HepG2 (cell line): ENCODE data around the gene ASL. TPM values are rescaled to one million over a fixed set of nuclear protein-coding genes. Genes with fewer than 3 reads are reported as not detected.

Source experiments
- FOXK2 ChIP-seq: fragments of 450-650 bp; IDR thresholded peaks from 2 replicates; pipeline ENCODE4 v1.6.1; 2016
- GFI1 ChIP-seq: sonication (generic); formaldehyde crosslinking; IDR thresholded peaks from 2 replicates; pipeline ENCODE4 v1.5.0; 2020; ENCODE audit warnings: missing genetic modification reagents, mild to moderate bottlenecking, borderline replicate concordance
- KDM6A ChIP-seq: IDR thresholded peaks from 2 replicates; pipeline ENCODE4 v1.6.1; 2016; ENCODE audit warnings: low read depth
- KLF13 ChIP-seq: sonication (generic); formaldehyde crosslinking; IDR thresholded peaks from 2 replicates; pipeline ENCODE4 v1.4.0; 2020; ENCODE audit warnings: mild to moderate bottlenecking, missing genetic modification reagents
- KLF16 ChIP-seq, 2 experiments: sonication (generic) in 1 of 2; formaldehyde crosslinking in 1 of 2; IDR thresholded peaks; 2 replicates each; pipeline versions ENCODE4 v1.6.1 to v1.8.0; 2016 to 2023; ENCODE audit warnings: missing genetic modification reagents in 2 of 2, missing compliant biosample characterization in 1 of 2
- NFE2L2 ChIP-seq: fragments of 150-350 bp; IDR thresholded peaks from 2 replicates; pipeline ENCODE4 v1.6.1; 2014; ENCODE audit warnings: low read length
- NR2F2 ChIP-seq: IDR thresholded peaks from 2 replicates; pipeline ENCODE4 v1.6.1; 2012; ENCODE audit warnings: low read depth, inconsistent platforms, borderline replicate concordance
- PAX8 ChIP-seq: sonication (generic); formaldehyde crosslinking; IDR thresholded peaks from 2 replicates; pipeline ENCODE4 v1.8.0; 2022; ENCODE audit warnings: mild to moderate bottlenecking, missing genetic modification reagents, borderline replicate concordance
- PCBP1 ChIP-seq: fragments of 200-400 bp; formaldehyde crosslinking; IDR thresholded peaks from 2 replicates; pipeline ENCODE4 v1.6.1; 2017; ENCODE audit warnings: mild to moderate bottlenecking, low read depth, low read length, borderline replicate concordance
- POGK ChIP-seq: sonication (generic); formaldehyde crosslinking; conservative IDR thresholded peaks from 2 replicates; pipeline ENCODE4 v1.8.0; 2022; ENCODE audit warnings: mild to moderate bottlenecking, moderate library complexity, missing genetic modification reagents
- RFX5 ChIP-seq: IDR thresholded peaks from 2 replicates; pipeline ENCODE4 v1.6.1; 2011; ENCODE audit warnings: low read depth, low read length, improper control_type of control experiment
- TBX2 ChIP-seq: sonication (generic); formaldehyde crosslinking; IDR thresholded peaks from 2 replicates; pipeline ENCODE4 v1.5.0; 2020; ENCODE audit warnings: missing genetic modification reagents, mild to moderate bottlenecking, borderline replicate concordance
- TERF1 ChIP-seq: sonication (generic); formaldehyde crosslinking; IDR thresholded peaks from 2 replicates; pipeline ENCODE4 v1.8.0; 2022; ENCODE audit warnings: mild to moderate bottlenecking, missing genetic modification reagents, moderate library complexity
- YEATS4 ChIP-seq: sonication (generic); formaldehyde crosslinking; IDR thresholded peaks from 2 replicates; pipeline ENCODE4 v1.4.0; 2020; ENCODE audit warnings: missing genetic modification reagents, borderline replicate concordance
- ZMYM2 ChIP-seq: sonication (generic); formaldehyde crosslinking; IDR thresholded peaks from 2 replicates; pipeline ENCODE4 v1.8.0; 2022; ENCODE audit warnings: mild to moderate bottlenecking, missing genetic modification reagents
- ZNF333 ChIP-seq: sonication (generic); formaldehyde crosslinking; IDR thresholded peaks from 2 replicates; pipeline ENCODE4 v1.4.0; 2020; ENCODE audit warnings: mild to moderate bottlenecking, missing genetic modification reagents, borderline replicate concordance
- ZNF337 ChIP-seq: sonication (generic); formaldehyde crosslinking; IDR thresholded peaks from 2 replicates; pipeline ENCODE4 v1.5.1; 2020; ENCODE audit warnings: missing genetic modification reagents, low read depth, mild to moderate bottlenecking, borderline replicate concordance
- polyA plus RNA-seq, 8 experiments: library from polyadenylated mRNA; depleted of rRNA in 3 of 8; stranded (reverse) in 7 of 8; unstranded in 1 of 8; fragments of >200 nt; fragmentation: Illumina TruSeq in 4 of 8; extraction: Trizol in 4 of 8; gene quantifications; 2 replicates each; pipeline versions ENCODE4 v1.2.1 to v1.2.3, GENCODE V29; 2011 to 2016; ENCODE audit warnings: low read depth in 4 of 8, missing spikeins in 1 of 8, mixed read lengths in 1 of 8; ENCODE audit not compliant: insufficient read depth in 1 of 8
- total RNA-seq, 5 experiments: library from RNA; depleted of rRNA; stranded (reverse); fragments of >200 nt; fragmentation: Illumina TruSeq; extraction: Trizol; gene quantifications; 2 replicates each; pipeline ENCODE4 v1.2.3, GENCODE V29; 2016; ENCODE audit warnings: low read depth in 1 of 5
- TF ChIP-seq, protein P1 (sequence below): sonication (generic); formaldehyde crosslinking; IDR thresholded peaks from 2 replicates; pipeline ENCODE4 v1.4.0; 2020; ENCODE audit warnings: missing genetic modification reagents
- TF ChIP-seq, protein P2 (sequence below): sonication (generic); formaldehyde crosslinking; IDR thresholded peaks from 2 replicates; pipeline ENCODE4 v1.4.0; 2020; ENCODE audit warnings: missing genetic modification reagents, mild to moderate bottlenecking, borderline replicate concordance

Gene ASL
- total and polyA plus RNA-seq, 2 of the 13 experiments (the other 11 are each of a cell fraction or from before 2014, with no cell fraction given): 71.4 to 96.5 TPM

- TF ChIP-seq, protein P1, sequence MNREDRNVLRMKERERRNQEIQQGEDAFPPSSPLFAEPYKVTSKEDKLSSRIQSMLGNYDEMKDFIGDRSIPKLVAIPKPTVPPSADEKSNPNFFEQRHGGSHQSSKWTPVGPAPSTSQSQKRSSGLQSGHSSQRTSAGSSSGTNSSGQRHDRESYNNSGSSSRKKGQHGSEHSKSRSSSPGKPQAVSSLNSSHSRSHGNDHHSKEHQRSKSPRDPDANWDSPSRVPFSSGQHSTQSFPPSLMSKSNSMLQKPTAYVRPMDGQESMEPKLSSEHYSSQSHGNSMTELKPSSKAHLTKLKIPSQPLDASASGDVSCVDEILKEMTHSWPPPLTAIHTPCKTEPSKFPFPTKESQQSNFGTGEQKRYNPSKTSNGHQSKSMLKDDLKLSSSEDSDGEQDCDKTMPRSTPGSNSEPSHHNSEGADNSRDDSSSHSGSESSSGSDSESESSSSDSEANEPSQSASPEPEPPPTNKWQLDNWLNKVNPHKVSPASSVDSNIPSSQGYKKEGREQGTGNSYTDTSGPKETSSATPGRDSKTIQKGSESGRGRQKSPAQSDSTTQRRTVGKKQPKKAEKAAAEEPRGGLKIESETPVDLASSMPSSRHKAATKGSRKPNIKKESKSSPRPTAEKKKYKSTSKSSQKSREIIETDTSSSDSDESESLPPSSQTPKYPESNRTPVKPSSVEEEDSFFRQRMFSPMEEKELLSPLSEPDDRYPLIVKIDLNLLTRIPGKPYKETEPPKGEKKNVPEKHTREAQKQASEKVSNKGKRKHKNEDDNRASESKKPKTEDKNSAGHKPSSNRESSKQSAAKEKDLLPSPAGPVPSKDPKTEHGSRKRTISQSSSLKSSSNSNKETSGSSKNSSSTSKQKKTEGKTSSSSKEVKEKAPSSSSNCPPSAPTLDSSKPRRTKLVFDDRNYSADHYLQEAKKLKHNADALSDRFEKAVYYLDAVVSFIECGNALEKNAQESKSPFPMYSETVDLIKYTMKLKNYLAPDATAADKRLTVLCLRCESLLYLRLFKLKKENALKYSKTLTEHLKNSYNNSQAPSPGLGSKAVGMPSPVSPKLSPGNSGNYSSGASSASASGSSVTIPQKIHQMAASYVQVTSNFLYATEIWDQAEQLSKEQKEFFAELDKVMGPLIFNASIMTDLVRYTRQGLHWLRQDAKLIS (CRISPR knock-in tag): no peak
- TF ChIP-seq KLF13 (CRISPR knock-in tag) (no peak), POGK (no peak), ZNF337 (CRISPR knock-in tag) (no peak), RFX5 (no peak), ZNF333 (no peak), NFE2L2 (no peak), PAX8 (CRISPR knock-in tag) (no peak), KLF16 (CRISPR knock-in tag; IDR thresholded peaks at IDR 0.05) (no peak), GFI1 (CRISPR knock-in tag) (peak; percentile 61), YEATS4 (CRISPR knock-in tag) (no peak), TERF1 (no peak), NR2F2 (peak; percentile 49; the same call in 1 of the 2 replicates), ZMYM2 (CRISPR knock-in tag) (no peak), FOXK2 (no peak), TBX2 (CRISPR knock-in tag) (no peak), KDM6A (CRISPR knock-in tag) (peak; percentile 52; the same call in 1 of the 2 replicates), PCBP1 (no peak)
- TF ChIP-seq, protein P2, sequence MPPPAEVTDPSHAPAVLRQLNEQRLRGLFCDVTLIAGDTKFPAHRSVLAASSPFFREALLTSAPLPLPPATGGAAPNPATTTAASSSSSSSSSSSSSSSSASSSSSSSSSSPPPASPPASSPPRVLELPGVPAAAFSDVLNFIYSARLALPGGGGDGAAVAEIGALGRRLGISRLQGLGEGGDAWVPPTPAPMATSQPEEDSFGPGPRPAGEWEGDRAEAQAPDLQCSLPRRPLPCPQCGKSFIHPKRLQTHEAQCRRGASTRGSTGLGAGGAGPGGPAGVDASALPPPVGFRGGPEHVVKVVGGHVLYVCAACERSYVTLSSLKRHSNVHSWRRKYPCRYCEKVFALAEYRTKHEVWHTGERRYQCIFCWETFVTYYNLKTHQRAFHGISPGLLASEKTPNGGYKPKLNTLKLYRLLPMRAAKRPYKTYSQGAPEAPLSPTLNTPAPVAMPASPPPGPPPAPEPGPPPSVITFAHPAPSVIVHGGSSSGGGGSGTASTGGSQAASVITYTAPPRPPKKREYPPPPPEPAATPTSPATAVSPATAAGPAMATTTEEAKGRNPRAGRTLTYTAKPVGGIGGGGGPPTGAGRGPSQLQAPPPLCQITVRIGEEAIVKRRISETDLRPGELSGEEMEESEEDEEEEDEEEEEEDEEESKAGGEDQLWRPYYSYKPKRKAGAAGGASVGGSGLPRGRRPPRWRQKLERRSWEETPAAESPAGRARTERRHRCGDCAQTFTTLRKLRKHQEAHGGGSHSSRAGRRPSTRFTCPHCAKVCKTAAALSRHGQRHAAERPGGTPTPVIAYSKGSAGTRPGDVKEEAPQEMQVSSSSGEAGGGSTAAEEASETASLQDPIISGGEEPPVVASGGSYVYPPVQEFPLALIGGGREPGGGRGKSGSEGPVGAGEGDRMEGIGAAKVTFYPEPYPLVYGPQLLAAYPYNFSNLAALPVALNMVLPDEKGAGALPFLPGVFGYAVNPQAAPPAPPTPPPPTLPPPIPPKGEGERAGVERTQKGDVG: no peak
Observed at GRCh38 chr7:66076462-66077329, 1.1 kb downstream of the ASL start (continued).
